HG03457 (cell line): ENCODE data around the gene RNF151.
A peak's percentile ranks its signal among the peaks of the same experiment; 100 is the strongest.
"Not testable (repeated sequence)": the region's sequence is repeated elsewhere in the genome, so short reads cannot be mapped to it uniquely, and the experiment has no call there.

Source experiments
- ATAC-seq: cut with Tn5 transposase; IDR thresholded peaks from one replicate; pipeline ENCODE4 v1.9.1; 2021; ENCODE audit warnings: moderate number of reproducible peaks; ENCODE audit not compliant: unreplicated experiment

Gene RNF151

GRCh38 chr16:1938910-1939309 is 27.7 kb upstream of the RNF151 start:
- ATAC-seq, result no peak

DNA sequence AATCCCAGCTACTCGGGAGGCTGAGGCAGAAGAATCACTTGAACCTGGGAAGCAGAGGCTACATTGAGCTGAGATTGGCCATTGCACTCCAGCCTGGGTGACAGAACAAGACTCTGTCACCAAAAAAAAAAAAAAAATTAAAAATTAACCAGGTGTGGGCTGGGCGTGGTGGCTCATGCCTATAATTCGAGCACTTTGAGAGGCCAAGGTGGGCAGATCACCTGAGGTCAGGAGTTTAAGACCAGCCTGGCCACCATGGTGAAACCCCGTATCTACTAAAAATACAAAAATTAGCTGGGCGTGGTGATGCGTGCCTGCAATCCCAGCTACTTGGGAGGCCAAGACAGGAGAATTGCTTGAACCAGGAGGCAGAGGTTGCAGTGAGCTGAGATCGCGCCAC is 26.8 kb upstream of the RNF151 start:
- ATAC-seq, result not testable (repeated sequence)

DNA sequence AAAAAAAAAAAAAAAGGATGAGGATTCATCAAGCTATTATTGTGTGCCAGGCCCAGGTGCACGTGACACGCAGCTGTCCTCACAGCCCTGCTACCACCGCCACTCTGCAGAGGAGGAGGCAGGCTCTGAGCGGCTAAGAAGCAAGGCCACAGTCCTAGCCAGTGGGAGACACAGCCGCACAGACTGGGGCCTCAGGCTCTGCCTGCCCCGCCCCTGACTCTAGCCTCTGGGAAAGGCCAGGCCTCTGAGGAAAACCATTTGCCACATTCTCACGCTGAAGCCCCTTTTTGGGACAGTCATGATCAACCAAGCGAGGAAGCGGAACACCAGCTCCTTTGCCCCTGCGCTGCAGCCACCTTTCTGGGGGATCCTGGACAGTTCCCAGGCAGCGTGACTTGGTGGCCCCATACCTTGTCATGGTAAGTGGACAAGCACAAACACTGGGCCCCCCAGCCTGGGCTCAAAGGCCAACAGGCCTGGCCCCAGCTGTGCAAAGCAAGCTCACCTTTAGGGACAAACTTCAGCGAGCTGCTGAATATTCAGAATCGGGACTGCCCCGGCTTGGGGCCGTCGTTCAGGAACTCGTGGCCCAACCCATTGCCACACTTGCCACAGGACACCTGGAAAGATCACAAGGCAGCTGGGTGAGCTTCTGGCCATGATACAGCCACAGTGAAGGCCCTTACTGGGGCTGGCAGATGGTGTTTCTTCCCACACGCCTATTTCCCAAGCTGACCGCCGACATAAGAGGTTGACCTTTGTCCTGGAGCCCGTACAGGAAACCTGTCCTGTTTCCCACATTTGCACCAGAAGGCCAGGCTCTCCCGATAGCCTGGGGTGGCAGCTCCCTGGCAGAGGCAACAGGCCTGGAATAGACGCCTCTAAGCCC is 26.1 kb upstream of the RNF151 start:
- no peak for ATAC-seq

DNA sequence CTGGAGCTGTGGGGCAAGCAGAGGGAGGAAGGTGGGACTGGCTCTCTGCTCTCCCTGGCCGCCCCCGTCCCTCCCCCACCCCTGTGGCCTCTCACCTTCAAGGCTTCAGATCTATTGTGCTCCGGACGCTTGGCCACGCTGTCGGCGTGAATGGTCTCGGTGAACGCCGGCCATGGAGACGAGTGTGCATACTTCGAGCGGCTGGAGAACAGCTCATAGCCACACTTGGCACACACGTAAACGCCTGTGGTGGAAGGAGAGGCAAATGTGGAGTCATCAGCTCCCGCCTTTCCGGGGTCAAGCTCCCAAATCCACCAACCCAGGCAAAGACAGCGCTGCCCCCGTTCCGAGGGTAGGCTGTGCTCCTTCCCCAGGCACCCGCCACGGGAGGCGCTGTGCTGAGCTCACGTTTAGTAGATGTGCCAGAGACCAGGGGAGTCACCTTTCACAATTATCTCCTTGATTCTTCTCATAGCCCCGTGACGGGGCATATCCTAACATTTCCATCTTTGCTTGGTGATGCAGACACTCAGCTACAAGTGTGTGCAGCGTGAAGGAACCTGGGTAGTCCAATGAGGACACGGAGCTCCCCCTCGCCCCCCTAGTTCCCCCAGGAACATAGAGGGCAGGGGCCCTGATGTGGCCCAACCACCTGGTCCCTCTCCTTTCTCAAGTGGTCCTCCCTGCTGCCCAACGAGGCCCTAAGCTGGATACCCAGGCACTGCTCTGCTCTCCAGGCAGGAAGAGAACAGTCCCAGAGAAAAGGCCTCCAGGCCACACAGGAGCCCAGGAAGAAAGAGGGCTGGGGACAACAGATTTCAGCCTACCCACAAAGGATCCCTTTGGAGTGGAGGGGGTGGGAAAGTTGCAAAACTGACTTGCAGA is 25.3 kb upstream of the RNF151 start:
- no peak for ATAC-seq

- ATAC-seq, result no peak
These were observed 24.4 kb upstream of the RNF151 start for GRCh38 chr16:1942047-1942809.

GRCh38 chr16:1942810-1943726 is 23.6 kb upstream of the RNF151 start, which contains the start of gene MSRB1:
Gene MSRB1, minus strand, starts transcription at chr16:1943199. Its CDS starts 43 bp downstream, at chr16:1943156.
- ATAC-seq, result peak; percentile 84

DNA sequence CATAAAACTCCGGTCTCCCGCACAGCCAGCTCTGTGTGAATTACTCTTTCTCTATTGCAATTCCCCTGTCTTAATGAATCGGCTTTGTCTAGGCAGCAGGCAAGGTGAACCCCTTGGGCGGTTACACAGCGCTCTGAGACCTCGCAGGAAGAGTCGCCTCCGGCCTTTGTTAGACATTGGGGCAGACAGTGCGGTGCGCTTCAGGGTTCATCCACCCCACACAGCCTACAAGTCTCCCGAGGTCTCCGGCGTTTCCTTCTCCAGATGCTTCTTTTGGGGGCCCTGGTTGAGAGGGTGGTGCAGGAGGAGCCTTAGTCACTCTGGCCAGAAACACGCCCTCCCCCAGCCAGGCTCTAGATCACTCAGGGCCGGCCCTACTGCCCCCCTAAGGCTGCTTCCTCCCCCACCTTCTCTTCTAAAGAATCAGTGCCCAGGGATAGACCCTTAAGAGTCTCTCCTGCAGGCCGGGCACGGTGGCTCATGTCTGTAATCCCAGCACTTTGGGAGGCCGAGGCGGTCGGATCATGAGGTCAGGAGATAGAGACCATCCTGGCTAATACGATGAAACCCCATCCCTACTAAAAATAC is 21.9 kb upstream of the RNF151 start:
- no peak for ATAC-seq

GRCh38 chr16:1945559-1946391 is 20.9 kb upstream of the RNF151 start:
- ATAC-seq, result no peak

GRCh38 chr16:1946495-1947368 is 19.9 kb upstream of the RNF151 start:
- ATAC-seq, result no peak

DNA sequence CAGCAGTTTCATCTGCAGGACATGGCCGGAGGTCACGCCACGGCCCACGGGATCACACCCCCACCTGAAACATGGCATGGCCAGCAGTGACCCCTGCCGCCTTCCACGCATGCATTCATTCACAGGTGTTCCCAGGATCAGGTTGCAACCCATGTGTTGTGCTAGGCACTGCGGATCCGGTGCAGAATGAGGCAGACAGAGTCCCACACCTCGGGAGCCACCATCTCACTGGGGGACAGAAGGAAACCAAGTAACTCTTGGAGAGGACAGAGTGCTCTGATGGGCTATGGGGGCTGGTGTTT is 19.3 kb upstream of the RNF151 start:
- ATAC-seq, result no peak

- ATAC-seq, result no peak
These were observed 17.1 kb upstream of the RNF151 start for GRCh38 chr16:1949507-1949906.

DNA sequence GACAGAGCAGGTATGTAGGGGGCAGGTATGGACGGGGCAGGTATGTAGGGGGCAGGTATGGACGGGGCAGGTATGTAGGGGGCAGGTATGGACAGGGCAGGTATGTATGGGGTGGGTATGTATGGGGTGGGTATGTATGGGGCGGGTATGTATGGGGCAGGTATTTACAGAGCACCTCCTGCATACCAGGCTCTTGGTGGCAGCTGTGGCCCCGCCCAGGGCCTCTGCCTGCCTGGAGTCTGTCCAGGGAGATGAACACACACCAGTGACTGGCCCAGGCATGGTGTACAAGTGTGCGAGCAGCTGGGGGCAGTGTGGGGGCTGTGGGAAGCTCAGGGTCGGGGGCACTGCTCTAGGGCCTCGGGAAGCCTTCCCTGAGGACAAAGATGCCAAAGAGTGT is 16.6 kb upstream of the RNF151 start:
- no peak for ATAC-seq

GRCh38 chr16:1950559-1950958 is 16.1 kb upstream of the RNF151 start:
- ATAC-seq, result no peak

DNA sequence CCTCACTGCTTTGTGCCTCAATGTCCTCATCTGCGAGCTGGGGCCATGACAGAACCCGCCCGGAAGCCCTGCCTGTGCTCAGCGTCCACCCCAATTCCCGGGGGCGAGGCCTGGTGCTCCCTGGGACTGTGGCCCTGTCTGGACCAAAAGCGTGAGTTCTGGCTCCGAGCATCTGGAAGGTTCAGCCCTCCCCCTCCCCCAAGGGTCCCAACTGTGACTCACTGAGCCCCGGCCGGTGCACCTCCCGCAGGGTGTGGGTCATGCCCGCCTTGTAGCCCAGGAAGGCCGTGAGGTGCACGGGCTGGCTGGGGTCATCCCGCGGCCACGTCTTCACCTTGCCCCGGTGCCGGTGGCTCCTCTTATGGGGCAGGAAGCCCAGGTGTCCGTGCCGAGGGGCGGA is 12.9 kb upstream of the RNF151 start:
- ATAC-seq, result no peak

- ATAC-seq, result not testable (repeated sequence)
These were observed 9.1 kb upstream of the RNF151 start for GRCh38 chr16:1957434-1958142.

DNA sequence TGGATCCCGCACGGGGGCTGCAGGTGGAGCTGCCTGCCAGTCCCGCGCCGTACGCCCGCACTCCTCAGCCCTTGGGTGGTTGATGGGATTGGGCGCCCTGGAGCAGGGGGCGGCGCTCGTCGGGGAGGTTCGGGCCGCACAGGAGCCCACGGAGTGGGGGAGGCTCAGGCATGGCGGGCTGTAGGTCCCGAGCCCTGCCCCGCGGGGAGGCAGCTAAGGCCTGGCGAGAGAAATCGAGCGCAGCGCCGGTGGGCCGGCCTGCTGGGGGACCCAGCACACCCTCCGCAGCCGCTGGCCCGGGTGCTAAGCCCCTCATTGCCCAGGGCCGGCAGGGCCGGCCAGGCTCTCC is 8.5 kb upstream of the RNF151 start:
- not testable (repeated sequence) for ATAC-seq

DNA sequence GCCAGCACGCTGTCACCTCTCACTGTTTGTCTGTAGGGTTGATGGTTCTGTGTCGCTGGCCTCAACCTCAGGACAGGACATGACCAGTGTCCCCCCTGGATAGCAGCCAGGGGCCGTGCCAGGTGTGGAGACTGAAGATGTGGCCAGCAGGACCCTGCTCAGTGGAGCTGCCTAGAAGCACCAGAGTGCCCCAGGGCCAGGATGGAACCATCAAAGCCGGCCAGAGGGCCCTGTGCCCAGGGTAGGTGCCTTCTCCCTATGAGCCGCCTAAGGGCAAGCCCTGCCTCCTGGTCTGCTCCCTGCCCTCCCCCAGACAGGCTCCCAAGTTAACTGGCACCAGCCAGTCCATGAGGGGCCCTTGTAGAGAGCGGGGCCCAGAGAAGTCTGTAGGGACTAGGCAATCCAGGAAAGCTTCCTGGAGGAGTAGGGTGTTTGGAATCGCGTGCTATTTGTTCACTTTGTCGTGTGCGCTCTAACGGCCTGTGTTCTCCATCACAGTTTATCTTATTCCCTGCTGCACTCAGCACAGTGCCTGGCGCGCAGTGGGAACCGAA is 7.9 kb upstream of the RNF151 start:
- no peak for ATAC-seq
